Liver (tissue), 9 donors: ENCODE results near the gene EDEM1. TPM values are rescaled to one million over a fixed set of nuclear protein-coding genes. Genes with fewer than 3 reads are reported as not detected.

Source experiments
- DNase-seq: peaks from one replicate; pipeline ENCODE4 v3.0.0-alpha.2; 2017; ENCODE audit warnings: low spot score
- H3K27ac ChIP-seq, 2 donors: one replicate each; pipeline ENCODE4 v1.7.0; 2013; ENCODE audit warnings: inconsistent platforms in 2 of 2, low read length in 2 of 2, control low read depth in 1 of 2, low read depth in 1 of 2, mild to moderate bottlenecking in 1 of 2
- H3K27me3 ChIP-seq, 4 donors: one replicate each; pipeline versions ENCODE4 v1.6.1 to v1.7.0; 2013; ENCODE audit warnings: low read length in 3 of 4, inconsistent platforms in 1 of 4, mild to moderate bottlenecking in 1 of 4, moderate library complexity in 1 of 4; ENCODE audit not compliant: control insufficient read depth in 4 of 4, insufficient read depth in 4 of 4
- H3K36me3 ChIP-seq, 4 donors: one replicate each; pipeline versions ENCODE4 v1.6.1 to v1.7.0; 2013; ENCODE audit warnings: low read length in 3 of 4, mild to moderate bottlenecking in 3 of 4, low read depth in 1 of 4, moderate library complexity in 1 of 4; ENCODE audit not compliant: control insufficient read depth in 4 of 4, insufficient read depth in 3 of 4
- H3K4me1 ChIP-seq, 4 donors: one replicate each; pipeline versions ENCODE4 v1.6.1 to v1.7.0; 2013; ENCODE audit warnings: low read length in 3 of 4, mild to moderate bottlenecking in 3 of 4, moderate library complexity in 1 of 4; ENCODE audit not compliant: control insufficient read depth in 4 of 4, insufficient read depth in 4 of 4
- H3K4me3 ChIP-seq, 3 donors: one replicate each; pipeline versions ENCODE4 v1.6.1 to v1.7.0; 2013; ENCODE audit warnings: low read length in 3 of 3, control low read depth in 1 of 3, low read depth in 1 of 3, mild to moderate bottlenecking in 1 of 3
- H3K9ac ChIP-seq, 2 donors: one replicate each; pipeline ENCODE4 v1.7.0; 2013; ENCODE audit warnings: low read length in 2 of 2, mild to moderate bottlenecking in 2 of 2, moderate library complexity in 2 of 2, control low read depth in 1 of 2, low read depth in 1 of 2
- H3K9me3 ChIP-seq, 4 donors: one replicate each; pipeline versions ENCODE4 v1.6.1 to v1.7.0; 2013; ENCODE audit warnings: low read length in 3 of 4; ENCODE audit not compliant: control insufficient read depth in 4 of 4
- EGR1 ChIP-seq, 2 donors: IDR thresholded peaks; 2 replicates each; pipeline ENCODE4 v1.6.1; 2016 to 2018; ENCODE audit warnings: antibody characterized with exemption in 2 of 2, low read depth in 2 of 2
- FOXA1 ChIP-seq: IDR thresholded peaks from 2 replicates; pipeline ENCODE4 v1.6.1; 2016; ENCODE audit warnings: antibody characterized with exemption
- FOXA2 ChIP-seq: IDR thresholded peaks from 2 replicates; pipeline ENCODE4 v1.6.1; 2016; ENCODE audit warnings: antibody characterized with exemption
- GABPA ChIP-seq, 2 donors: IDR thresholded peaks in 1 of 2; conservative IDR thresholded peaks in 1 of 2; 2 replicates each; pipeline ENCODE4 v1.6.1; 2016; ENCODE audit warnings: antibody characterized with exemption in 2 of 2, mild to moderate bottlenecking in 1 of 2, moderate library complexity in 1 of 2
- HNF4A ChIP-seq, 2 donors: conservative IDR thresholded peaks; 2 replicates each; pipeline ENCODE4 v1.6.1; 2016; ENCODE audit warnings: antibody characterized with exemption in 2 of 2, mild to moderate bottlenecking in 2 of 2
- HNF4G ChIP-seq: IDR thresholded peaks from 2 replicates; pipeline ENCODE4 v1.6.1; 2016; ENCODE audit warnings: antibody characterized with exemption
- JUND ChIP-seq, 2 donors: IDR thresholded peaks; 2 replicates each; pipeline ENCODE4 v1.6.1; 2016; ENCODE audit warnings: antibody characterized with exemption in 2 of 2
- NR2F2 ChIP-seq: IDR thresholded peaks from 2 replicates; pipeline ENCODE4 v1.6.1; 2016; ENCODE audit warnings: antibody characterized with exemption
- RAD21 ChIP-seq, 2 donors: IDR thresholded peaks; 2 replicates each; pipeline ENCODE4 v1.6.1; 2016; ENCODE audit warnings: antibody characterized with exemption in 2 of 2, mild to moderate bottlenecking in 2 of 2
- RXRA ChIP-seq, 2 donors: IDR thresholded peaks; 2 replicates each; pipeline ENCODE4 v1.6.1; 2017 to 2018; ENCODE audit warnings: antibody characterized with exemption in 2 of 2, mild to moderate bottlenecking in 1 of 2
- SP1 ChIP-seq: IDR thresholded peaks from 2 replicates; pipeline ENCODE4 v1.6.1; 2018; ENCODE audit warnings: antibody characterized with exemption, mild to moderate bottlenecking
- TAF1 ChIP-seq: conservative IDR thresholded peaks from 2 replicates; pipeline ENCODE4 v1.6.1; 2016; ENCODE audit warnings: antibody characterized with exemption, mild to moderate bottlenecking
- YY1 ChIP-seq: IDR thresholded peaks from 2 replicates; pipeline ENCODE4 v1.6.1; 2016; ENCODE audit warnings: antibody characterized with exemption, mild to moderate bottlenecking
- polyA plus RNA-seq, 2 donors: library from polyadenylated mRNA; stranded (reverse) in 1 of 2; unstranded in 1 of 2; fragments of 200-250 nt in 1 of 2; fragments of >200 nt in 1 of 2; fragmentation: Nextera tagmentation in 1 of 2; extraction: Ambion mirVana in 1 of 2; gene quantifications; one replicate each; pipeline versions ENCODE4 v1.2.1 to v1.2.3, GENCODE V29; 2013 to 2015
- total RNA-seq, 2 donors: library from RNA; depleted of rRNA; stranded (reverse); fragments of >200 nt; gene quantifications; one replicate each; pipeline ENCODE4 v1.2.3, GENCODE V29; 2014
- TF ChIP-seq, protein P1 (sequence below): IDR thresholded peaks from 2 replicates; pipeline ENCODE4 v1.6.1; 2016; ENCODE audit warnings: antibody characterized with exemption
- TF ChIP-seq, protein P2 (sequence below): fragments of 150-350 bp; IDR thresholded peaks from 2 replicates; pipeline ENCODE4 v1.5.1; 2017; ENCODE audit warnings: improper control_type of control experiment, low read depth, low read length; ENCODE audit not compliant: missing input control
- TF ChIP-seq, protein P3 (sequence below): IDR thresholded peaks from 2 replicates; pipeline ENCODE4 v1.6.1; 2016; ENCODE audit warnings: antibody characterized with exemption
- TF ChIP-seq, protein P4 (sequence below): IDR thresholded peaks from 2 replicates; pipeline ENCODE4 v1.6.1; 2016; ENCODE audit warnings: antibody characterized with exemption
- TF ChIP-seq, protein P5 (sequence below): IDR thresholded peaks from 2 replicates; pipeline ENCODE4 v1.6.1; 2016; ENCODE audit warnings: antibody characterized with exemption, mild to moderate bottlenecking
- donor health status: healthy.
- donor health status: healthy.
- donor health status: healthy.
- donor health status: healthy.
- donor health status: healthy.

Gene EDEM1
- total and polyA plus RNA-seq, 4 donors: 20.4 to 97.5 (median 32.9) TPM

DNA sequence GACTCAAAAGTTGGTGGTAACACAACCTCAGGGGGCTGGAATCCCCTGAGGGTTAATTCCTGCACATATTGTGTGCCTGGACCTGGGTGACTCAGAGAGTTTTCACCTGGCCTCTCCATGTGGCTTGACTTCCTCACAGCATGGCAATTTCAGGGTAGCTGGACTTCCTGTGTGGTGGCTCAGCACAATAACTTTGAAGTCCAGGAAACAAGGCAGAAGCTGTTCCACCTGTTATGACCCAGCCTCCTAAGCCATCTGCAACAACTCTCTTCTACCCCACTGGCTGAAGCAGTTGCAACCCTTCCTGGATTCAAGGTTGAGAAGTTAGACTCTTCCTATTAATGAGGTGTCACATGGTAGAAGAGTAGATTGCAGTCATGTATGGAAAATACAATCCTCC lies 58.4 kb downstream of the EDEM1 start:
- Histone ChIP-seq H3K4me1 (peaks cover 0 to 5% (median 0%) of the 10 kb centered on the region in 4 donors), H3K4me3 (no peak overlapping the region), H3K9me3 (no peaks in the 10 kb centered on the region), H3K36me3 (no peaks in the 10 kb centered on the region), H3K27ac (no peak overlapping the region), H3K9ac (no peak overlapping the region), H3K27me3 (no peaks in the 10 kb centered on the region)
- no peak for DNase-seq
- no peak for TF ChIP-seq NR2F2
- TF ChIP-seq YY1: no peak
- TF ChIP-seq SP1: no peak
- TF ChIP-seq FOXA2: no peak
- no peak for TF ChIP-seq TAF1
- TF ChIP-seq HNF4A (conservative IDR thresholded peaks at IDR 0.05): no peak
- TF ChIP-seq, protein P1, sequence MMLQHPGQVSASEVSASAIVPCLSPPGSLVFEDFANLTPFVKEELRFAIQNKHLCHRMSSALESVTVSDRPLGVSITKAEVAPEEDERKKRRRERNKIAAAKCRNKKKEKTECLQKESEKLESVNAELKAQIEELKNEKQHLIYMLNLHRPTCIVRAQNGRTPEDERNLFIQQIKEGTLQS: no peak
- no peak for TF ChIP-seq GABPA (IDR thresholded peaks at IDR 0.05 in 1 of 2, conservative IDR thresholded peaks at IDR 0.05 in 1 of 2)
- no peak for TF ChIP-seq RAD21 (IDR thresholded peaks at IDR 0.05)
- TF ChIP-seq, protein P2, sequence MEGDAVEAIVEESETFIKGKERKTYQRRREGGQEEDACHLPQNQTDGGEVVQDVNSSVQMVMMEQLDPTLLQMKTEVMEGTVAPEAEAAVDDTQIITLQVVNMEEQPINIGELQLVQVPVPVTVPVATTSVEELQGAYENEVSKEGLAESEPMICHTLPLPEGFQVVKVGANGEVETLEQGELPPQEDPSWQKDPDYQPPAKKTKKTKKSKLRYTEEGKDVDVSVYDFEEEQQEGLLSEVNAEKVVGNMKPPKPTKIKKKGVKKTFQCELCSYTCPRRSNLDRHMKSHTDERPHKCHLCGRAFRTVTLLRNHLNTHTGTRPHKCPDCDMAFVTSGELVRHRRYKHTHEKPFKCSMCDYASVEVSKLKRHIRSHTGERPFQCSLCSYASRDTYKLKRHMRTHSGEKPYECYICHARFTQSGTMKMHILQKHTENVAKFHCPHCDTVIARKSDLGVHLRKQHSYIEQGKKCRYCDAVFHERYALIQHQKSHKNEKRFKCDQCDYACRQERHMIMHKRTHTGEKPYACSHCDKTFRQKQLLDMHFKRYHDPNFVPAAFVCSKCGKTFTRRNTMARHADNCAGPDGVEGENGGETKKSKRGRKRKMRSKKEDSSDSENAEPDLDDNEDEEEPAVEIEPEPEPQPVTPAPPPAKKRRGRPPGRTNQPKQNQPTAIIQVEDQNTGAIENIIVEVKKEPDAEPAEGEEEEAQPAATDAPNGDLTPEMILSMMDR: no peak
- TF ChIP-seq HNF4G: no peak
- TF ChIP-seq, protein P3, sequence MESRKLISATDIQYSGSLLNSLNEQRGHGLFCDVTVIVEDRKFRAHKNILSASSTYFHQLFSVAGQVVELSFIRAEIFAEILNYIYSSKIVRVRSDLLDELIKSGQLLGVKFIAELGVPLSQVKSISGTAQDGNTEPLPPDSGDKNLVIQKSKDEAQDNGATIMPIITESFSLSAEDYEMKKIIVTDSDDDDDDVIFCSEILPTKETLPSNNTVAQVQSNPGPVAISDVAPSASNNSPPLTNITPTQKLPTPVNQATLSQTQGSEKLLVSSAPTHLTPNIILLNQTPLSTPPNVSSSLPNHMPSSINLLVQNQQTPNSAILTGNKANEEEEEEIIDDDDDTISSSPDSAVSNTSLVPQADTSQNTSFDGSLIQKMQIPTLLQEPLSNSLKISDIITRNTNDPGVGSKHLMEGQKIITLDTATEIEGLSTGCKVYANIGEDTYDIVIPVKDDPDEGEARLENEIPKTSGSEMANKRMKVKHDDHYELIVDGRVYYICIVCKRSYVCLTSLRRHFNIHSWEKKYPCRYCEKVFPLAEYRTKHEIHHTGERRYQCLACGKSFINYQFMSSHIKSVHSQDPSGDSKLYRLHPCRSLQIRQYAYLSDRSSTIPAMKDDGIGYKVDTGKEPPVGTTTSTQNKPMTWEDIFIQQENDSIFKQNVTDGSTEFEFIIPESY: no peak
- TF ChIP-seq FOXA1: no peak
- TF ChIP-seq, protein P4, sequence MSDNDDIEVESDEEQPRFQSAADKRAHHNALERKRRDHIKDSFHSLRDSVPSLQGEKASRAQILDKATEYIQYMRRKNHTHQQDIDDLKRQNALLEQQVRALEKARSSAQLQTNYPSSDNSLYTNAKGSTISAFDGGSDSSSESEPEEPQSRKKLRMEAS: no peak
- no peak for TF ChIP-seq RXRA (IDR thresholded peaks at IDR 0.05)
- no peak for TF ChIP-seq EGR1 (IDR thresholded peaks at IDR 0.05; ENCODE audit: low read depth in 2 of 2)
- TF ChIP-seq, protein P5, sequence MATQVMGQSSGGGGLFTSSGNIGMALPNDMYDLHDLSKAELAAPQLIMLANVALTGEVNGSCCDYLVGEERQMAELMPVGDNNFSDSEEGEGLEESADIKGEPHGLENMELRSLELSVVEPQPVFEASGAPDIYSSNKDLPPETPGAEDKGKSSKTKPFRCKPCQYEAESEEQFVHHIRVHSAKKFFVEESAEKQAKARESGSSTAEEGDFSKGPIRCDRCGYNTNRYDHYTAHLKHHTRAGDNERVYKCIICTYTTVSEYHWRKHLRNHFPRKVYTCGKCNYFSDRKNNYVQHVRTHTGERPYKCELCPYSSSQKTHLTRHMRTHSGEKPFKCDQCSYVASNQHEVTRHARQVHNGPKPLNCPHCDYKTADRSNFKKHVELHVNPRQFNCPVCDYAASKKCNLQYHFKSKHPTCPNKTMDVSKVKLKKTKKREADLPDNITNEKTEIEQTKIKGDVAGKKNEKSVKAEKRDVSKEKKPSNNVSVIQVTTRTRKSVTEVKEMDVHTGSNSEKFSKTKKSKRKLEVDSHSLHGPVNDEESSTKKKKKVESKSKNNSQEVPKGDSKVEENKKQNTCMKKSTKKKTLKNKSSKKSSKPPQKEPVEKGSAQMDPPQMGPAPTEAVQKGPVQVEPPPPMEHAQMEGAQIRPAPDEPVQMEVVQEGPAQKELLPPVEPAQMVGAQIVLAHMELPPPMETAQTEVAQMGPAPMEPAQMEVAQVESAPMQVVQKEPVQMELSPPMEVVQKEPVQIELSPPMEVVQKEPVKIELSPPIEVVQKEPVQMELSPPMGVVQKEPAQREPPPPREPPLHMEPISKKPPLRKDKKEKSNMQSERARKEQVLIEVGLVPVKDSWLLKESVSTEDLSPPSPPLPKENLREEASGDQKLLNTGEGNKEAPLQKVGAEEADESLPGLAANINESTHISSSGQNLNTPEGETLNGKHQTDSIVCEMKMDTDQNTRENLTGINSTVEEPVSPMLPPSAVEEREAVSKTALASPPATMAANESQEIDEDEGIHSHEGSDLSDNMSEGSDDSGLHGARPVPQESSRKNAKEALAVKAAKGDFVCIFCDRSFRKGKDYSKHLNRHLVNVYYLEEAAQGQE: no peak
- no peak for TF ChIP-seq JUND (IDR thresholded peaks at IDR 0.05)
